Left colon (tissue), 2 donors: ENCODE data around the gene CGGBP1. TPM values are rescaled to one million over a fixed set of nuclear protein-coding genes. Genes with fewer than 3 reads are reported as not detected.
"Not testable (repeated sequence)": the region's sequence is repeated elsewhere in the genome, so short reads cannot be mapped to it uniquely, and the experiment has no call there.

Experiments
- ATAC-seq: fragments of 200-7000 bp; cut with Tn5 transposase; one replicate; pipeline ENCODE4 v1.9.1; 2020; ENCODE audit warnings: mild to moderate bottlenecking, moderate library complexity
- DNase-seq, 2 donors: peaks; one replicate each; pipeline ENCODE4 v3.0.0-alpha.2; 2020
- intact Hi-C, 2 donors: fragments of 100-400 bp; cut with DNase I in 1 of 2; cut with micrococcal nuclease in 1 of 2; formaldehyde crosslinking; loops; one replicate each; pipeline versions ENCODE4 v1.11.2 to v1.14.0; 2022; cut with DNase I, micrococcal nuclease
- total RNA-seq, 2 donors: library from RNA; stranded (reverse); fragmentation: NEBNext Ultra II Directional; extraction: Animal tissue kit (Norgen Biotek cat#: 25700); gene quantifications; one replicate each; pipeline ENCODE4 v1.2.1, GENCODE V29; 2021
- donor health status: DM: no; HTN: no; CAD: no.
- donor health status: DM: yes; HTN: yes; CAD: no.

The CGGBP1 gene
- total RNA-seq, 2 donors from 2014 or later = 46.0 to 49.9 TPM

DNA sequence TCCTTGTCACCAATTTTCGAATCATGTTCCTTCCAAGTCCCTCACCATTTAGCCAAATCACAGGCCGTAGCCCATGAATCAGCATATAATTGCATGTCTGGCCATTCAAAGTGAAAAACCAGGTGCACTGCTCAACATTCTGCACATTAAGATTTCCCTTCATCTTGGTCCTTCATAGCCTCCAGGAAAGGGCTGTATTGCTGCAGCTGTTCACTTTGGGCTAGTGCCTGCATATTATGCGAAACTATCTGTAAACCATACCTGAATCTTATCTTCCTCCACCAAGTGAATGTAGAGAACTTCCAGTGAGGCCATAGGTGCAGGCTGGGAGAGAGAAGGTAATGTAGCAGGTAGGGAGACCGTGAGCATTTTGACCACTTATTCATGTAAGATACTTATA lies 18.3 kb downstream of the CGGBP1 start:
- intact Hi-C loops = no loop called here
- ATAC-seq (no peak), DNase-seq (no peak)

DNA sequence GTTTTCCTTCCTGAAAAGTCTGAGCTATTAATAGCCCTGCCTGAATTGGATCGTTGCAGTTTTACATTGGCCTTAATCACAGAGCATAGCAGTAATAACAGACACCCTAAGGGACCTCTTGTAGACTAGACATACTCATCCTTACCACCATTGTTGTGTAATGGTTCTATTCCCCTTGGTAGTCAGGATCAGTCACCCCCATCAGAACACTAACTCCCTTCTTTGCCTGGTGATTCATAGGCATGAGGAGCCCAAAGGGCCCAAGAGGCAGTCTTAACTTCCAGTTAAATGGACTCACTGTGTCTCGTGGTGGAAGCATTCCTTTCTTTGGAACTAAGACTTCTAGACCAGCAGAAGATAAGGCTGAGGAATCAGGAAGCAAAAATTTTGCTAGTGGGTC lies 20.2 kb downstream of the CGGBP1 start:
- intact Hi-C loops = no loop called here
- no peak for ATAC-seq
- no peak for DNase-seq

DNA sequence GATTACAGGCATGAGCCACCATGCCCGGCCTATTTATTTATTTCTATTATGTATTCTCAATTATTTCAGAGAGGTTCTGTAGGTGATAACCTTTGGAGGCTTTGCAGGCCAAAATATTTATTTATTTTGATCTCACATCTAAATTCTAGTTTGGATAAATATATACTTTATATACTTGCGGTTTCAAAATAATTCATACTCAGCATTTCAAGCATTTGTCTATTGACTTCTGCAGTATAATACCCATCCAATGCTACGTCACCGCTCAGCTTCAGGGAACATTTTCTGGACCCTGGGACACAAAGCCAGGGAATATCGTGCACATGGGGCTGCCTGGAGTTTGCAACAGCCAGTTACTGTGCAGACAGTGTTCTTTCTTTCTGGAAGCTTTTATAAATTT lies 22.6 kb downstream of the CGGBP1 start:
- DNase-seq = no peak
- intact Hi-C loops = no loop called here
- no peak for ATAC-seq

DNA sequence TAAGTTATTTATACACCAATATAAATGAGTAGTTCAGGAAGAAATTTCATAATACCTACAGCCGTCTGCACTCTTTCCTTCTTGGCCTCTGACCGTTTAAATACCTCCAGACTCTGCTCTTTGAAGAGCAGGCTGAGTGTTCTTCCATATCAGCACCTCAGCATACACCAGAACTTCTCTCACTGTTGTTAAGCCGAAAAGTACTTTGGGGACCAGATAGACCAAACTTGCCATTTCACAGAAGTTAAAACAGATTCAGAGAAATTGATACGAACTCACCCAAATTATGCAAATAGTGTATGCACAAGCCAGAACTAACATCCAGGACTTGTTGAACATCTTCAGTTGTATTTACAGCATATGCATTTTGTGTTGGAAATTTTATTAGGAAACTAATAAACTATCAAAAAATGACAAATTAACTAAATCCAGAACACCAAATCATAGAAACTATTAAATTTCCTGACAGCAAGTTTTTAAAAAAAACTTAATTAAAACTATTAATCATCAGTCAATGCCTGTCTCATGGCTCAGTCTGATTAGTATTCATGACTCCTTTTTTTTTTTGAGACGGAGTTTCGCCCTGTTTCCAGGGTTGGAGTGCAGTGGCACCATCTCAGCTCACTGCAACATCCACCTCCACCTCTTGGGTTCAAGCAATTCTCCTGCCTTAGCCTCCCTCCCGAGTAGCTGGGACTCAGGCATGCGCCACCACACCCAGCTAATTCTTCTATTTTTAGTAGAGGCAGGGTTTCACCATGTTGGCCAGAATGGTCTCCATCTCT lies 24.1 kb downstream of the CGGBP1 start:
- DNase-seq (no peak), ATAC-seq (no peak)
- intact Hi-C loops = no loop called here

DNA sequence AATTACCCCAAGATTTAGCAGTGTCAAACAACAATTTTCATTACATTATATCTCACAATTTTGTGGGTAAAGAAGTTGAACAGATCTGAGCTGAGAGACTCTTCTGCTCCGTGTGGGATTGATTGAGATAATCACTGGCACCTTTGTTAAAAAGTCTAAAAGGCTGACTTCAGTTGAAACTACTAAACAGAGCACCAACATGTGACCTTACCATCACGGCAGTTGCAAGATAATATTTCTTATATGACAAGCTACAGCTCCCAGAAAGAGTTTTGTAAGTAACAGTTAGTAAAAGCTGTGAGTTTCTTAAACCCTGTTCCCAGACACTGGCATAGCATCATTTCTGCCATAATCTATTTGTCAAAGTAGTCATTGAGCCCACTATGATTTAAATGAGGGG lies 25.0 kb downstream of the CGGBP1 start:
- intact Hi-C loops = no loop called here
- ATAC-seq = no peak
- DNase-seq = no peak

DNA sequence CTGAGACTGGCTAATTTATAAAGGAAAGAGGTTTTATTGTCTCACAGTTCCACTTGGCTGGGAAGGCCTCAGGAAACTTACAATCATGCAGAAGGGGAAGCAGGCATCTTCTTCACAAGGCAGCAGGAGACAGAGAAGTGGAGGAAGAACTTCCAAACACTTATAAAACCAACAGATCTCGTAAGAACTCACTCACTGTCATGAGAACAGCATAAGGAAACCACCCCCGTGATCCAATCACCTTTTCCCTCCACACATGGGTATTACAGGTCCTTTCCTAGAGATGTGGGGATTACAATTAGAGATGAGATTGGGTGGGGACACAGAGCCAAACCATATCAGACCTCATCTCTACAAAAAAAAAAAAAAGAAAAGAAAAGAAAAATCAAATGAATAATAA lies 25.7 kb downstream of the CGGBP1 start:
- intact Hi-C loops = no loop called here
- ATAC-seq = no peak
- DNase-seq = no peak

DNA sequence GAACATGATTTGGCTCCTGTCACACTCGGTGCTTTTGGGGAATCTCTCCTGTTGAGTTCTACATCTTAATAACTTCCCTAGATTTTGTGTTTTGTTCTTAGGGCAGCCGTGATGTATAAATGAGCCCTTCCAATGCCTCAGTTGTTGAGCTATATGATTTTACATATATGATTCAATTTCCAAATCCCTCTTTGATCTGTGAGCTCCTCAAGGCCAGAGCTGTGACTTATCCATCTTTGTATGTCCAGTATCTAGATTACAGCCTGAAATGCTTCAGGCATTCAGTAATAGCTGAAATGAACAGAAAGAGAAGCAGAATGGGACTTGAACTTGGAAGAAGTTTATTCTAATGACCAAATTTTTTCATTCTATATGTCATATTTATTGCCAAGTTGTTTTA lies 26.6 kb downstream of the CGGBP1 start:
- intact Hi-C loops = no loop called here
- no peak for DNase-seq
- no peak for ATAC-seq

DNA sequence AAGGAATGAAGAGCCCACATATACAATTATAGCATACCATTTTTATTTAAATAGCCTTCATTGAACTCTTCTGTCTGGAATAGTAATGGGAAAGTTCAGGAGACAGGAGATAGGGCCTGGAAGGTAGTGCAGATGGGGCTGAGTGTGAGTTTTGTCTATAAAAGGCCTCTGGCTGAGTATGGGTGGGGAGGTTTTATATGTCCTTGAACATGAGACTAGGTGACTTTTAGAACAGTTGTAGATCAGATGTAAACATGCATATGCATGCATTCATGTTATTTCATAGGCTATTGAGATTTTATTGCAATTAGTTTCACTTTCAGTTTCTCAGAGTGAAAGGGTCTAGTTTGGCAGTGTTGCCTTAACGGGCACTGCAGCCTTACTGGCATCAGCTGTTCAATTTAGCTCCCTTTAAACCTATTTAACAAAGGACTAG lies 27.1 kb downstream of the CGGBP1 start:
- intact Hi-C loops = no loop called here
- DNase-seq (no peak), ATAC-seq (peak; percentile 60)

DNA sequence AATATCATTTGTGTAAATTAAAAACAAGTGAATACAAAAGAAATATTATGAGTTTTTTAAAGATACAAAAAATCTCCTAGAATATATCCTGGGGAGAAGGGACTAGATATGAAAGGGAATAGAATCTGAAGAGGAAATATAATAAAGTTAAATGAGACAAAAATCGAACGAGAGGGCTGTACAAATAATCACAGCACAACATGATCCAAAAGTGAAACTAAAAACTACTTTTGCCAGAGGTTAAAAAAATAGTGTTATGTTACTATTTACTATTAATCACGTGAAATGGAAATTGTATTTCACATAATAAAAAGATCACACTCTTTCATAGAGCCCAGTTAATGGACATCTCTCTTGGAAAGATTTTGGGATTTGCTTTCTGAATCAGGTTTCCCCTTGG lies 28.6 kb downstream of the CGGBP1 start:
- no peak for DNase-seq
- no peak for ATAC-seq
- intact Hi-C loops = no loop called here

DNA sequence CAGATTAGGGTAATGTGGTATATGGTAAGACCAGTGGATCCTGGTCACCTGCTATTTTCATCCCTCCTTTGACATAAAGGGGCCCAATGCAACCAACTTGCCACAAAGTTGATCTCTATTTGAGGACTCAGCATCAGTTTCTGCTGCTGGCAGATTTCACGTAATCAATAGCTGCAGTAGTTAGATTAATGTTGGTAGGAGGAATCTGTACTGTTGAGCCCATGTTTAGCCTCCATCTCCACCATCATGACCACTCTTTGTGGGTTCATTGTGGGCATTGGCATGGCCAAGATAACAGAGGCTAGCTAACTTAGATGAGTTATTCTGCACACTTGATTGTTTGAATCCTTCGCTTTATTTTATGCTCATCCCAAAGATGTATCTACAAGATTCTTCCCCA lies 29.9 kb downstream of the CGGBP1 start:
- intact Hi-C loops = no loop called here
- no peak for DNase-seq
- ATAC-seq = no peak

DNA sequence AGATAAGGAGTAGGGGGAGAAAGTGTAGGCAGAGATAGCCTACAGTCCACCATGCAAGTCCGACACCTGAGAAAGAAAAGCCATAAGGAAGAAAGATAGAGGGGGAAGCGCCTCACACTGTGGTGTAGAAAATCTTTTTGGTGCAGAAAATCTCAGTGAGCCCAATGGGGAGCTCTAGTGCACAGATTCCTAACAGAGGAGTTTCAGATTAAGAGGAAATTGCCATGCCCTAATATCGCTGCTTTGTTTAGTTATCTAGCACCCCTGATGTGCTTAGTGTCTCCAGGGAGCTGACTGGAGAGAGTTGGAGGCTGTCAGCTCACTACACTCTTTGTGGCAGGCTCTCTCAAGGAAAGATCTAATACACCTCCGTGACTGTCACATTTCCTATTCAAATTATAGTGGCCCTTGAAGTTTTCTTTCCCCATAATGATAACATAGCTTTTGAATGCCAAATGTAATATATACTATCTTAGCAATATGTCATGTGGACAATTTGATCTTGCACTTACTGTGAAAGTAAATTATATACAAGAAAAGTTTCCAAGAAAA lies 33.7 kb downstream of the CGGBP1 start:
- ATAC-seq = no peak
- intact Hi-C loops = no loop called here
- no peak for DNase-seq

DNA sequence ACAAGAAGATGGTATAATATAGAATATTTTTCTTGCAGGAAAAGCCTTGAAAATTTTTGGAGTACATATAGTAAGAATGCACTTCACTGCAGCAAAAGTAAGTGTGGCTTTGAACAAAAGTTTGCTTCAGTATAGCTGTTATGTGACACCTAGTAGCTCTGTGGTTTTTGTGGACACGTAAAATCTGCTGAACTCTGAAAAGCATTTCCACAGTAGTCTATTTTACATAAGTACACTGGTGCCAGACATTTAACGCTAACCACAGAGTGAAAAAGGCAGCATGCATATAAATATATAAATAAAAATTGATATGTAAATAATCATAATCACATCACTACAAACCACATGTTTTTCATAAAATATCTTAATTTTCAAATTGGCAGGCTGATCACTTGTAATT lies 39.8 kb downstream of the CGGBP1 start:
- no peak for DNase-seq
- intact Hi-C loops = no loop called here
- ATAC-seq = no peak

DNA sequence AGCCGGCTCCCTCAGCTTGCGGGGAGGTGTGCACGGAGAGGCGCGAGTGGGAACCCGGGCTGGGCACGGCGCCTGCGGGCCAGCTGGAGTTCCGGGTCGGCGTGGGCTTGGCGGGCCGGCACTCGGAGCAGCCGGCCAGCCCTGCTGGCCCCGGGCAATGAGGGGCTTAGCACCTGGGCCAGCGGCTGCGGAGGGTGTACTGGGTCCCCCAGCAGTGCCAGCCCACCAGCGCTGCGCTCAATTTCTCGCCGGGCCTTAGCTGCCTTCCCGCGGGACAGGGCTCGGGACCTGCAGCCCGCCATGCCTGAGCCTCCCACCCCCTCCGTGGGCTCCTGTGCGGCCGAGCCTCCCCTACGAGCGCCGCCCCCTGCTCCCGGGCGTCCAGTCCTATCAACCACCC lies 43.1 kb downstream of the CGGBP1 start:
- ATAC-seq, intact Hi-C loops, DNase-seq: not testable (repeated sequence)

DNA sequence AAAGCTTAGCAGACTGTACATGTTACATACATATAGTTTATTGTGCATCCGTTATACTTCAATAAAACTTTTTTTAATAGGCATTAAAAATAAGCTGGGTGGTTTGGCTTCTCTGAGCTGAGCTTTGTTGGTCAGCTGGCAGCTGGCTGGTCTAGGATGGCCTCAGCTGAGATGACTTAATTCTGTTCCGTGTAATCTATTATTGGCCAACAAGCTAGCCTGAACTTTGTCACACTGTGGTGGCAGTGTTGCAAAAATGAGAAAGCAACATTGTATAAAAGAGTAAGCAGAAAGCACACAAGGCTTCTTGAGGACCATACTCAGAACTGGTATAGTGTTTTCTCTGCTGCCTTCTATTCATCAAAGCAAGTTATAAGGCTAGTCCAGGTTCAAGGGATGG lies 45.2 kb downstream of the CGGBP1 start:
- DNase-seq (no peak), ATAC-seq (no peak)
- intact Hi-C loops = no loop called here

DNA sequence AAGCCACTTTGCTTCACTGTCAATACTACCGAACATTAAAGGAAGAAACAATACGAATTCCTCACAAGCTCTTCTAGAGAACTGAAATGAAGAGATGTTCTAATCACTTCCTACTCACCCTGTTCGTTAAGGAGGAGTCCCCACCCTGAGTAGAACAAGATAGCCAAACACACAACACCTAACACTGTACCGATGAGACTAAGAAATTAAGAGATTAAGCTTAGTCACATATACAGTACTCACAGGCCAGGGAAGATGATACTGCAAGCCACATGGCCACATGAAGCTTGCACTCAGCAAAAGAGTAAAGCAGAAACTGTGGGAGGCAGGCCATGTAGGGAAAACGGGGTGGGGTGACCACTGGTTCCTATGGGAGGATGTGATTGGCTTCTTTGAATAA lies 48.0 kb downstream of the CGGBP1 start:
- DNase-seq (no peak), ATAC-seq (no peak)
- intact Hi-C loops = no loop called here

DNA sequence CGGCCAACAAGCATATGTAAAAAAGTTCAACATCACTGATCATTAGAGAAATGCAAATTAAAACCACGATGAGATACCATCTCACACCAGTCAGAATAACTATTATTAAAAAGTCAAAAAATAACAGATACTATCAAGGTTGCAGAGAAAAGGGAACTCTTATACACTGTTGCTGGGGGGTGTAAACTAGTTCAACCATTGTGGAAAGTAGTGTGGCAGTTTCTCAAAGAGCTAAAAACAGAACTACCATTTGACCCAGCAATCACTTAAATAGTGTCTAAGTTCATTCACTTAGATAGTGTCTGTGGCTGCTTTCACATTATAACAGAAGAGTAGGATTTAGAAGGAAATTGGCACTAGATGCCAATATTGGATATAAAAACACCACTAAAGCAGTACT lies 49.7 kb downstream of the CGGBP1 start:
- no peak for ATAC-seq
- intact Hi-C loops = loop anchor here in 1 of 2 donors (10.0 kb wide), 1 partner anchor 654 kb away; no protein-coding TSS in a partner anchor
- DNase-seq = no peak

DNA sequence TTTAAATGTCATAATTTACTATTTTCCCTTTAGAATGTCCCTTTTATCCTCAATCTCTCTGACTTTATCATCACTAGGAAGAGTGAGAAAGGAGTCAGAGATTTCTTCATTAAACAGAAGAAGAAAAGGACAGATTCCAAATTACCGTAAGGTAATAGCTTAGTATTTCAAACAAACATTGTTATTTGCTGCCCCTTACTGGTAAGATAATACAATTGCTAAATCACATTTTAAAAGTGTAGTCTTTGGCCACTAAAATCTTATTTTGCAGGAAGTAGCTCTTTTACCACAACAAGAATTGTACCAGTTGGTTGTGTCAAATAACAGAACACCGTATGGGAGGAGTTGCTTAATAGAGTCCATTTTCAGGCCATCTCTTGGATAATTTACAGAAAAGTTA lies 53.7 kb downstream of the CGGBP1 start:
- DNase-seq (no peak), ATAC-seq (peak; percentile 33)
- intact Hi-C loops = loop anchor here in 1 of 2 donors (10.0 kb wide), 1 partner anchor 650 kb away; no protein-coding TSS in a partner anchor

DNA sequence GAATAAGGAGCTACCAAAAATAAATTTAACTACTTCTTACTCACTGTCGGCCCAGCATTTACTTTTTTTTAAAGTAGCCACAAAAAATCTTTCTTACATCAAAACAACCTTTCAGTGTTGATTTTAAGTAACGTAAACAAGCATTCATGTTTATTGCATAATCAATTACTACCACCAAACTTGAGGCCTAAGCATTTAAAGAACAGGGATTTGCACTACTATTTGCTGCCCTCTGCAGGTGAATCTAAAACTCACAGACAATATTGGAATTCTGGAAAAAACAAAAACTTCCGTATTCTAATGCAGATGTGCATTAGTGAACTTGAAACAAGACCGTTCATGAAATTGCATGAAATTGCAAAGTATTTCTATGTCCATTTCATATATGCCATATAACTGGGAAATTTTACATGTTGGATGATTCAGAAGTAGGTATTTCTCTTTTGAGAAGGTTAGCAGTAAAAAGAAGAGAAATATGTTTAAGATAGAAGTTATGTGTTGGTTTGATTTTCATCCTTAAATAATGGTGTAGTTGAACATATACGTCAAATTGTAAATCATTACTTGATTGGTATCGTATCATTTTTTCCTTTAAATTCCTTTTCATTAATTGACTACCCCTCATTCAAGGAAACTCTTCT lies 55.6 kb downstream of the CGGBP1 start:
- DNase-seq (no peak), ATAC-seq (peak; percentile 49)
- intact Hi-C loops = loop anchor here in 1 of 2 donors (5.0 to 10.0 kb wide), 2 partner anchors 231 to 648 kb away; no protein-coding TSS in a partner anchor

DNA sequence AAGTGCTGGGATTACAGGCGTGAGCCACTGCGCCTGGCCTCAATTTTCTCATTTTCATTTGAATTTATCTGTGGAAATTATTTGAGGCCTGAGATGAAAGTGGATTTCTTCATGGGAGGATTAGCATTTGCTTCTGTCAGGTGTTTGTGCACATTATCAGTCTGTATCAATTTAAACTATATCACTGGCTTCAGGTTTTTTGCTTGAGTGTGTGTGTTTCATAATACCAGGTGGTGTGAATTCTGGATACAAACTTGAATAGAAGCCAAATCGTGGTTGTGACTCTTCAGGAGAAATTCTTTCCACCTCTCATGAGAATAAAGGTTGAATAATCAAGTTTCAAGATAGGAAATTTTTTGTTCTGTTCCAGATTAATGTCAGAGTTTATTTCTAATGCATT lies 56.4 kb downstream of the CGGBP1 start:
- intact Hi-C loops = loop anchor here in 1 of 2 donors (5.0 to 10.0 kb wide), 2 partner anchors 230 to 648 kb away; no protein-coding TSS in a partner anchor
- no peak for ATAC-seq
- no peak for DNase-seq
